HG03139 (cell line): ENCODE measurements around the gene MAP7.
A peak's percentile ranks its signal among the peaks of the same experiment; 100 is the strongest.
"Not testable (repeated sequence)": the region's sequence is repeated elsewhere in the genome, so short reads cannot be mapped to it uniquely, and the experiment has no call there.

Experiments
- ATAC-seq: cut with Tn5 transposase; IDR thresholded peaks from one replicate; pipeline ENCODE4 v1.9.1; 2021; ENCODE audit not compliant: unreplicated experiment

The MAP7 gene

GRCh38 chr6:136550330-136551071 lies at the start of gene MAP7:
Gene MAP7, minus strand, starts transcription at chr6:136550422. Its CDS starts 14 bp downstream, at chr6:136550408.
- peak; percentile 62 for ATAC-seq

- no peak for ATAC-seq
Measured at GRCh38 chr6:136599329-136600011, 49.2 kb upstream of the MAP7 start.

DNA sequence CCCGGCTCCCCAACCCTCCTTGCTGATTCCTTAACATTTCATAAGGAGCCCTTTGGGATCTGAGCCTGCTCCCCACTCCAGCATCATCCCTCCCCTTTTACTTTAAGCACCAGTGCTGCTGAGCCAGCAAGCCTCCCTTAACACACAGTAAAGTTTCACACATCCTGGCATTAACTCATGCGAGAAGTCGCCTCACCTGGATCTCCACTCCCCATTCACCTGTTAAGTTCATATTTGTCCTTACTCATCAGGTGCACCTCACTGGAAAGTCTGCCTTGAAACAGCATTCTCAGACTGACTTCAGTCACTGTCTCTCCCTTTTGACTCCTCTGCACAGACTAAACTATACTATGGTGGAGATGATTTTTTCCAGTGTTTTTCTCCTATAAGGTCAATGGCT lies 47.8 kb upstream of the MAP7 start:
- ATAC-seq = no peak

- ATAC-seq = no peak
Measured at GRCh38 chr6:136594671-136595070, 44.4 kb upstream of the MAP7 start.

DNA sequence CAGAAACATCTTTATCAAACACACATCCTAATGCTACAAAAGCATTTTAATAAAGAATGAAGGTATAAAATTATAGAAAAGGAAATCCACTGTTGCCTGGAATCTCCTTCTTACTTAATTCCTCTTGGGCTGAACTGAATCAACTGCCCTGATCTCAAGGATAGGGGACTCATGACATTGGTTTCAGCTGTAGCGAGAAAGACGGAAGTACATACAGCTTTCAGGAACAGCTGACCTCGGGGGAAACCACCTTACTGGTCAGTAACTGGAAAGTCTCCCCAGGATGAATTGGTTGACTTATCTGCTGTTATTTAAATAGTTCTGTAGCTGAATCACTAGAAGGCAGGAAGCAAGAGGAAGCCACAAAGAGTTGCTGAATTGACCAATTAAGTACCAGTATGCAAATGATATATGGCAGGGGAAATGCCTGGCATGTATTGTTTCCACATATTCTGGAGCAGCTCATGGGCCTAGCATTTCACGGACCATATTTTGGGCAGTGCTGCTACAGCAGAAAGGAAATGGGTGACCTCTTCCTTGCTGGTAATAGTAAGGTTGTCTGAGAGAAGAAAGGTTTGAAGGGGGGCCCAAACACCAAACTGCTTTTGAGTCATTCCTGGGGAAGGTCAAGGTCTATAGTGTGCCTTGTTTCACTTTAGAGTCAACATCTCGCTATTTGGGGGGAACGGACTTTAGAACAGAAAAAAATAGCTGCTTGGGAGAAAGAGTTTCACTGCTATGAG lies 43.7 kb upstream of the MAP7 start:
- ATAC-seq = peak; percentile 94

GRCh38 chr6:136592930-136593673 lies 42.9 kb upstream of the MAP7 start:
- no peak for ATAC-seq

DNA sequence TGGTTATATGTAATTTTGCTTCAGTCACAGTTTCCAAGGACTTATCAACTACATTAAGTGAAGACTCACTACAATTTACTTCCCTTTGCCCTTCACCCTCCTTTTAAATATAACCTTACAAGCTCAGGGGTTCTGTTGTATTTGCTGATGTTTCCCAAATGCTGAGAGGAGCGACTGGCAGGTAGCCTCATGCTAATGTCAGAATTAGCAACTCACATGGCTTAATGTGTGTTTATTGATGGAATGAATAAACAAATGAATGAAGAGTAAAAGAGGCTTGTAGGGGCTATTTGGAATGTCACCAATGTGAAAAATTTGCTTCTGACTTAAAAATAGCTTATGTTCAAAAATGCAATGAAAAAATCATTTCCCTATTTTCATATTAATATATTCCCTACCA lies 41.4 kb upstream of the MAP7 start:
- no peak for ATAC-seq

DNA sequence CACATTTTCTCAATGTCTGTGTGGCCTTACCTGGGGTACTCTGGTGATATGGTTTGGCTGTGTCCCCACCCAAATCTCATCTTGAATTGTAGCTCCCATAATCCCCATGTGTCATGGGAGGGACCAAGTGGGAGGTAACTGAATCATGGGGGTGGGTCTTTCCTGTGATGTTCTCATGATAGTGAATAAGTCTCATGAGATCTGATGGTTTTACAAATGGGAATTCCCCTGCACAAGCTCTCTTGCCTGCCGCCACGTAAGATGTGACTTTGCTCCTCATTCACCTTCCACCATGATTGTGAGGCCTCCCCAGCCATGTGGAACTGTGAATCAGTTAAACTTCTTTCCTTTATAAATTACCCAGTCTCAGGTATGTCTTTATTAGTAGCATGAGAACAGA lies 40.6 kb upstream of the MAP7 start:
- not testable (repeated sequence) for ATAC-seq

GRCh38 chr6:136587527-136587926 lies 37.3 kb upstream of the MAP7 start:
- no peak for ATAC-seq

DNA sequence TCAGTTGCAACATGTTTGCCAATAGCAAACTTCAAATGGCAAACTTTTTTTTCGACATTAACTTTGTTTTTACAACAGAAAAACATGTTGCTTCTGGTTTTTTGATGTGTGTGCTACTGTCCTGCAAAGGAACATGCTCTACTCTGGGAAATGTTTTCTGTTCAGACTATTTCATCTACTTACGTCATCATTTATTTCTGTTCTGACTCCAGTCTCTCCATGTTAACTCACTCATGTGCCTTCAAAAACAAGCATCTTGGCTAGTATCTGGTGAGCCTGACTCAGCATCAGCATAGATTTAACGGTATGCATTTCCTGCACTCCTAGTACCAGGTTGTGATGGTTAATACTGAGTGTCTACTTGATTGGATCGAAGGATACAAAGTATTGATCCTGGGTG lies 36.1 kb upstream of the MAP7 start:
- no peak for ATAC-seq

- ATAC-seq = not testable (repeated sequence)
Measured at GRCh38 chr6:136585523-136585922, 35.3 kb upstream of the MAP7 start.

GRCh38 chr6:136584290-136584689 lies 34.1 kb upstream of the MAP7 start:
- not testable (repeated sequence) for ATAC-seq

DNA sequence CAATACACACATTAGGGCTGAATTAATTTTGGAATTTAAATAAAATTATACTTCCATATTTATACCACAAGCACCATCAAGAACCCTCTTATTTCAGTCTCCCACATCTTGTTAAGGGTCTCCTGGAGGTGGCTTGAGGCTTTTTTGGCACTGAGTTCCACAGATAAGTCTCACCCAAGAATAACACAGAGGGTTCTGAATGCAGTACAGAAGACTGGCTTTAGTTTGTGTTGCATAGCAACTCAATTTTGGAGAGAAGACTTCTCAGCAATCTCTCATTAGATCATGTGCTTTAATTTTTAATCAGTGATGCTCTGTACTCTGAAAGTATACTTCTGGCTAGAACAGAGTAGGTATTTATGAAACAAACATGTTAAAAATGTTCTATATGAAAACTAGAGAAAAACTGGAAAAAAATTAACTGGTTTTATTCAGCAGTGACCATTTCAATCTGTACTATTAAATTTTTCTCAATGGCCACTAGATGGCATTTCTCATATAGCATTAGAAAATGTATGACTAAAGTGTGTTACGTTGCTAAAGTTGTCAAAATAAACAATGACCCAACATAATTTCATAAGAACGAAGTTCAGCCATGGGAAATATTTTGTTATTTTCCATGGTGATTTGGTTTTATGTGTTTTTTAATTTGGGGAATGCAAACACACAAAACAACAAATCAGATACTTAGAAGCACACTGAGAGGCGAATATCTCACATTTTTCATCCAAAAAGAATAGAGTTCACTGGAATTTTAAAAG lies 32.7 kb upstream of the MAP7 start:
- no peak for ATAC-seq

GRCh38 chr6:136579800-136580199 lies 29.6 kb upstream of the MAP7 start:
- no peak for ATAC-seq

DNA sequence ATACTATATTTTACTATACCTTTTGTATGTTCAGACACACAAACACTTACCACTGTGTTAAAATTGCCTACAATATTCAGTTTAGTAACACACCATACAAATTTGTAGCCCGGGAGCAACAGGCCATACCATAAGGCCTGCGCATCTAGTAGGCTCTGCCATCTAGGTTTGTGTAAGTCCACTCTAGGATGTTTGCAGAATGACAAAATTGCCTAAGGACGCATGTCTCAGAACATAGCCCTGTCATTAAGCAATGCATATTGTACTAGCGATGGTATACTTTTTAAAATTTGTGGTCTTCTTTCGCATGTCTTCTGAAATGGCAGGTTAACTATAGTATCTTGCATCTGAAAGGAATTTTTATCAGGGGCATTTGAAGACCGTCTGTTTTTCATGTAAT lies 26.6 kb upstream of the MAP7 start:
- no peak for ATAC-seq

DNA sequence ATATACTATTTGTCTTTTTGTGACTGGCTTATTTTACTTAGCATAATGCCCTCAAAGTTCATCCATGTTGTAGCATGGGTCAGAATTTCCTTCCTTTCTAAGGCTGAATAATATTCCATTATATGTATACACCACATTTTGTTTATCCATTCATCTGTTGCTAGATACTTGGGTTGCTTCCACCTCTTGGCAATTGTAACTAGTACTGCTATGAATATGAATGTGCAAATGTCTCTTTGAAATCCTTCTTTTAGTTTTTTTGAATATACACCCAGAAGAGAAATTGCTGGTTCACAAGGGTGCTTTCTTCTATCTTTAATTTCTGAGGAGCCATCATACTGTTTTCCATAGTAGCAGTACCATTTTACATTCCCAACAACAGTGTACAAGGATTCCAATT lies 21.3 kb upstream of the MAP7 start:
- no peak for ATAC-seq

DNA sequence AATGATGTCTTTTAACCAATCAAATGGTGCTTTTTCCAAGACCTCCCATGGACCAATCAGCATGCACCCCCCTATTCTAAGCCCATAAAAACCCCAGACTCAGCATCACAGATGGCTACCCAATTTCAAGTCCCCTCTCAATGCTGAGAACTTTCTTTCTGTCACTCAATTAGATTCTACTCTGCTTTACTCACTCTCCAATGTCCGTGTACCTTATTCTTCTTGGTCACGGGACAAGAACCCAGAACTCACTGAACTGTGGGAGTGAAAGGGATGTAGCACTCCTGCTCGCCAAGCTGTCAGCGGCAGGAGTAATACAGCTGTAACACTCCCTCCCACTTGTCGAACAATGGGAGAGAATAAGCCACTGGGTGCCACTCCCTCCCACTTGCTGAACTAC lies 20.8 kb upstream of the MAP7 start:
- ATAC-seq = no peak

DNA sequence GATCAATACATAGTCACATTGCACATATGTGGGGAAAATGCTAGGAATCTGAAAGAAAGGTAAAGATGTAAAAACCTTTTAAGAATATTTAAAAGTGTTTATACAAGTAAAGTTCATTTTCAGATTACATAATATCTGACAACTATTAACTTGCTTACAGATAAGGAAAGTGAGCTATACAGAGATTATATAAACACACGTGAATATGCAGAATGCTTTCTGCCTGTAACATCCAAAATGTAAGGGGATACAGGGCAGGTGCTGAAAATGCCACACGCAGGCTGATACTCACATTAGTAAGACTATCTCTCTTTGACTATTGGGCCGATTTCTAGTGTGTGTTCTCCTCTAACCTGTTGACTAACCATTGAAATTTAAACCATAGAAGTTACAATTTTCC lies 17.9 kb upstream of the MAP7 start:
- no peak for ATAC-seq

DNA sequence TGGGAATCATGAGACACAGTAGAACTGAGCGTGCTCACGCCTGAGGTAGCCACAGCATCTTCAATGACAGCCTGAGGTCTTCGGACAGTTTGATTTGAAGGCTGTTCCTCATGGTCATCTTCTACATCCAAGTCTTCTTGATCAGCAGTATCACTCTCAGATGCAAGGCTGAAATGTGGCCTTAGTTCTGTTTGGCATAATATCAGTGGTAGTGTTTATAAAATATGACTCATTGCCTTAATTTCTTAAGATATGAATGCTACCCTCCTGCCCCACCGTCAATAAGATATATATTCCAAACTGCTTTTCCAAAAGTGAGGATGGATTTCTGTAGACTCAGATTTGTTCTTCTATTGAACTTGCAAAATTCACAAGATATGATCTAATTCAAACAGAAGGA lies 17.5 kb upstream of the MAP7 start:
- ATAC-seq = no peak

DNA sequence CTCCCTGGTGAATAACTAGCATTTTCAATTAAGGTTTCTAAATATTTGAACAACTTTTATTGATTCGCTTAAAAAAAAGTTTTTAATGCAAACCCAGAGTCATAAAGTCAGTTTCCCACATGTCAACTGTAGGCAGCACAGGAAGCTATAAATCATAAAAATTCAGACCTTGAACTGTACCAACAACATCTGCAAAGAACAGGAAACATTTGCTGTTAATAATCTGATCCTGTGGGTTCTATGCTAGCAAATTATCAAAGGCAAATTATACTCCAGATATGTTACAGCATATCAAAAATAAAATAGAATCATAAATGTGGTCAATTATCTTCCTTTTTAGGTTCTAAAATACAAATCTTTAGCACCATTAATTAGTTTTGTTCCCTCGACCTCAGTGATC lies 16.6 kb upstream of the MAP7 start:
- no peak for ATAC-seq
